ENCODE results near the gene PSIP1.

GRCh38 chr9:15512889-15513288 is 2.1 kb upstream of the PSIP1 start:
- no peak for TF ChIP-seq CTCF (IDR thresholded peaks at IDR 0.05)
- no peak for TF ChIP-seq TEAD4 (CRISPR knock-in tag; IDR thresholded peaks at IDR 0.05)
- TF ChIP-seq ZNF138 (CRISPR knock-in tag; conservative IDR thresholded peaks at IDR 0.05), result no peak
- TF ChIP-seq SP1 (CRISPR knock-in tag; conservative IDR thresholded peaks at IDR 0.05), result no peak
- no peak for TF ChIP-seq CBFB (CRISPR knock-in tag; IDR thresholded peaks at IDR 0.05; ENCODE audit: low read depth)

All from WTC11 (cell line).